NT2/D1 (cell line): ENCODE measurements around the gene NEK1.

ENCODE experiments used
- DNase-seq: peaks from one replicate; pipeline ENCODE4 v3.0.0-alpha.2; 2011; ENCODE audit warnings: low read depth, low spot score
- H3K27me3 ChIP-seq: 2 replicates; pipeline ENCODE4 v1.6.0; 2011; ENCODE audit warnings: mild to moderate bottlenecking; ENCODE audit not compliant: insufficient read length, insufficient read depth
- H3K36me3 ChIP-seq: 2 replicates; pipeline ENCODE4 v1.6.1; 2011; ENCODE audit warnings: mild to moderate bottlenecking, low read length, mixed read lengths; ENCODE audit not compliant: insufficient read depth, insufficient read length
- H3K4me1 ChIP-seq: 2 replicates; pipeline ENCODE4 v1.5.1; 2011; ENCODE audit not compliant: insufficient read depth, insufficient read length
- H3K4me3 ChIP-seq: 2 replicates; pipeline ENCODE4 v1.5.1; 2011; ENCODE audit warnings: low read depth; ENCODE audit not compliant: insufficient read length
- H3K9ac ChIP-seq: 2 replicates; pipeline ENCODE4 v1.6.0; 2011; ENCODE audit warnings: low read depth; ENCODE audit not compliant: insufficient read length
- H3K9me3 ChIP-seq: 2 replicates; pipeline ENCODE4 v1.5.1; 2011; ENCODE audit warnings: mild to moderate bottlenecking, low read length; ENCODE audit not compliant: insufficient read depth
- SUZ12 ChIP-seq: IDR thresholded peaks from 2 replicates; pipeline ENCODE4 v1.6.1; 2011; ENCODE audit not compliant: insufficient read length, insufficient read depth; ENCODE audit errors: extremely low read depth
- YY1 ChIP-seq: IDR thresholded peaks from 2 replicates; pipeline ENCODE4 v1.6.1; 2011; ENCODE audit not compliant: insufficient read length, insufficient read depth
- ZNF274 ChIP-seq: IDR thresholded peaks from 2 replicates; pipeline ENCODE4 v1.6.1; 2011; ENCODE audit warnings: mild to moderate bottlenecking, low read depth, low read length

The NEK1 gene

GRCh38 chr4:169369634-169370033, 242.7 kb downstream of the NEK1 start:
- DNase-seq = no peak
- Histone ChIP-seq H3K27me3 (no peaks in the 10 kb centered on the region), H3K4me1 (no peaks in the 10 kb centered on the region), H3K4me3 (no peak overlapping the region), H3K9ac (no peak overlapping the region), H3K36me3 (no peaks in the 10 kb centered on the region), H3K9me3 (no peaks in the 10 kb centered on the region)
- TF ChIP-seq ZNF274 (no peak), YY1 (no peak), SUZ12 (no peak)

GRCh38 chr4:169367826-169368225, 244.6 kb downstream of the NEK1 start:
- TF ChIP-seq YY1 = no peak
- TF ChIP-seq SUZ12 = no peak
- no peak for TF ChIP-seq ZNF274
- H3K9ac ChIP-seq = no peak overlapping the region
- DNase-seq = no peak

GRCh38 chr4:169366821-169367220, 245.6 kb downstream of the NEK1 start:
- Histone ChIP-seq H3K4me1 (no peaks in the 10 kb centered on the region), H3K27me3 (no peaks in the 10 kb centered on the region), H3K36me3 (no peaks in the 10 kb centered on the region), H3K9ac (no peak overlapping the region), H3K9me3 (no peaks in the 10 kb centered on the region), H3K4me3 (no peak overlapping the region)
- TF ChIP-seq YY1 = no peak
- no peak for TF ChIP-seq SUZ12
- no peak for TF ChIP-seq ZNF274
- no peak for DNase-seq

More at GRCh38 chr4:169367826-169368225, 244.6 kb downstream of the NEK1 start:
- Histone ChIP-seq H3K27me3 (no peaks in the 10 kb centered on the region), H3K36me3 (no peaks in the 10 kb centered on the region), H3K9me3 (no peaks in the 10 kb centered on the region), H3K4me1 (no peaks in the 10 kb centered on the region), H3K4me3 (no peak overlapping the region)

DNA sequence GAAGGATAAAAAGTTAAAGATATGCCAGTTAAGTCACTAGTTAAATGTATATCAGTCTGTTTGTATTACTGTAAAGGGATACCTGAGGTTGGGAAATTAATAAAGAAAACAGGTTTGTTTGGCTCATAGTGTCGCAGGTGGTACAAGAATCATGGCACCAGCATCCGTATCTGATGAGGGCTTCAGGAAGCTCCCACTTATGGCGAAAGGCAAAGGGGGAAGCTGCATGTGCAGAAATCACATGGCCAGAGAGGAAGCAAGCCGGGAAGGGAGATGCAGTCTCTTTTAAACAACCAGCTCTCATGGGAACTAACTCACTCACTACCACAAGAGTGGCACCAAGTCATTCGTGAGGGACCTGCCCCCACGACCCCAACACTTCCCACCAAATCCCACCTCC, 249.8 kb downstream of the NEK1 start:
- Histone ChIP-seq H3K27me3 (no peaks in the 10 kb centered on the region), H3K36me3 (no peaks in the 10 kb centered on the region), H3K4me3 (no peak overlapping the region), H3K9ac (no peak overlapping the region), H3K9me3 (no peaks in the 10 kb centered on the region), H3K4me1 (no peaks in the 10 kb centered on the region)
- no peak for TF ChIP-seq ZNF274
- TF ChIP-seq SUZ12 = no peak
- no peak for TF ChIP-seq YY1
- no peak for DNase-seq

DNA sequence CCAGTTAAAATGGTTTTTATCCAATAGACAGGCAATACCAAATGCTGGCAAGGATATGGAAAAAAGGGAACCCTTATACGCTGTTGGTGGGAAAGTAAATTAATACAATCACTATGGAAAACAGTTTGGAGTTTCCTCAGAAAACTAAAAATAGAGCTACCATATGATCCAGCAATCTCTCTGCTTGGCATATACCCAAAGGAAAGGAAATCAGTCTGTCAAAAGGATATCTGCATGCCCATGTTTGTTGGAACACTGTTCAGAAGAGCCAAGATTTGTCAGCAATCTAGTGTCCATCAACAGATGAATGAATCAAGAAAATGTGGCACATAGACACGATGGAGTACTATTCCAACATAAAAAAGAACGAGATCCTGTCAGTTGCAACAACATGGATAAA, 250.6 kb downstream of the NEK1 start:
- no peak for DNase-seq
- Histone ChIP-seq H3K4me3 (no peak overlapping the region), H3K36me3 (no peaks in the 10 kb centered on the region), H3K4me1 (no peaks in the 10 kb centered on the region), H3K9ac (no peak overlapping the region), H3K27me3 (no peaks in the 10 kb centered on the region), H3K9me3 (no peaks in the 10 kb centered on the region)
- TF ChIP-seq YY1 = no peak
- TF ChIP-seq SUZ12 = no peak
- no peak for TF ChIP-seq ZNF274

DNA sequence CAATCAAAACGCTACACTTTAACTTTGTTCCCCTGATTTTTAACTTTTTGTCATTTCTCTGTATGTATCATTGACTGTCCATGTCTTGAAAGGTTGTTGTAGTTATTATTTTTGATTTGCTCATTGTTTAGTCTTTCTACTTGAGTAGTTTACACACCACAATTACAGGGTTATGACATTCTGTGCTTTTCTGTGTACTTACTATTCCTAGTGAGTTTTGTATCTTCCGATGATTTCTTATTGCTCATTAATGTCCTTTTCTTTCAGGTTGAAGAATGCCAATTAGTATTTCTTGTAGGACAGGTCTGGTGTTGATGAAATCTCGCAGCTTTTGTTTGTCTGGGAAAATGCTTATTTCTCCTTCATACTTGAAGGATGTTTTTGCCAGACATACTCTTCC, 252.4 kb downstream of the NEK1 start:
- no peaks in the 10 kb centered on the region for H3K27me3 ChIP-seq
- H3K4me3 ChIP-seq = no peak overlapping the region
- H3K9ac ChIP-seq = no peak overlapping the region
- TF ChIP-seq YY1 (no peak), SUZ12 (no peak), ZNF274 (no peak)
- no peaks in the 10 kb centered on the region for H3K9me3 ChIP-seq
- DNase-seq = no peak
- H3K4me1 ChIP-seq = no peaks in the 10 kb centered on the region
- H3K36me3 ChIP-seq = no peaks in the 10 kb centered on the region

DNA sequence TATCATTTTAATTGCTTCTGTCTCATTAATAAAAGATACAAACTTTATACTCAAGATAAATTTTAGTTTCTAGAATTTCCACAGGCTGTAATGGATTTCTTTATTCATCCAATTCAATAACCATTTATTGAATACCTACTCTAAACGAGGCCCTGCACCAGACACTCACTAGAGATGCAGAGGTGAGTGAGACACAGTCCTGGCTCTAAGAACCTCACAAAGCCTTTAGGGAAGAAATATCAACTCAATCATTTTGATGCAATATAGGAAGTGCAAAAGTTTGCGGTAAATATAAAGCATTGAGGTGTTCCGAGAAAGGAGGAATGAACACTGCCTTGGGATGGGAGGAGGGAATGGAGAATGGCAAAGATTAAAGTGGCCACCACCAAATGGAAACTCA, 260.0 kb downstream of the NEK1 start:
- no peaks in the 10 kb centered on the region for H3K36me3 ChIP-seq
- H3K4me3 ChIP-seq = no peak overlapping the region
- H3K9me3 ChIP-seq = no peaks in the 10 kb centered on the region
- DNase-seq = no peak
- H3K9ac ChIP-seq = no peak overlapping the region
- no peaks in the 10 kb centered on the region for H3K27me3 ChIP-seq
- H3K4me1 ChIP-seq = no peaks in the 10 kb centered on the region
- TF ChIP-seq YY1 (no peak), SUZ12 (no peak)

- Histone ChIP-seq H3K36me3 (no peaks in the 10 kb centered on the region), H3K9me3 (no peaks in the 10 kb centered on the region), H3K4me1 (no peaks in the 10 kb centered on the region), H3K4me3 (no peak overlapping the region), H3K27me3 (no peaks in the 10 kb centered on the region), H3K9ac (no peak overlapping the region)
- no peak for DNase-seq
- TF ChIP-seq SUZ12 = no peak
- no peak for TF ChIP-seq YY1
- no peak for TF ChIP-seq ZNF274
Measured at GRCh38 chr4:169351872-169352271, 260.5 kb downstream of the NEK1 start.
